Natural killer cell (primary cell): ENCODE results near the gene ATP8B3. TPM values are rescaled to one million over a fixed set of nuclear protein-coding genes. Genes with fewer than 3 reads are reported as not detected.

Experiments
- ATAC-seq, 3 donors: fragments of 150-1000 bp in 2 of 3; fragments of 200-7000 bp in 1 of 3; cut with Tn5 transposase; 1 replicate in 1 of 3; 2 replicates in 2 of 3; pipeline ENCODE4 v1.10.0; 2021; ENCODE audit warnings: mild to moderate bottlenecking in 2 of 3, moderate library complexity in 2 of 3
- DNase-seq, 2 donors: peaks; one replicate each; pipeline versions ENCODE4 v3.0.0 to v3.0.0-alpha.2; 2013 to 2021; ENCODE audit warnings: mixed read lengths in 1 of 2
- H3K27ac ChIP-seq: one replicate; pipeline ENCODE4 v1.5.1; 2013; ENCODE audit warnings: mild to moderate bottlenecking, low read length
- H3K27me3 ChIP-seq: one replicate; pipeline ENCODE4 v1.6.1; 2013; ENCODE audit warnings: low read length; ENCODE audit not compliant: control insufficient read depth, insufficient read depth
- H3K36me3 ChIP-seq: one replicate; pipeline ENCODE4 v1.6.1; 2013; ENCODE audit warnings: low read length; ENCODE audit not compliant: control insufficient read depth, insufficient read depth
- H3K4me1 ChIP-seq: one replicate; pipeline ENCODE4 v1.6.1; 2013; ENCODE audit warnings: low read length; ENCODE audit not compliant: control insufficient read depth, insufficient read depth
- H3K4me3 ChIP-seq: one replicate; pipeline ENCODE4 v1.5.1; 2013; ENCODE audit warnings: low read length
- H3K9me3 ChIP-seq: one replicate; pipeline ENCODE4 v1.6.1; 2013; ENCODE audit warnings: low read length; ENCODE audit not compliant: control insufficient read depth, insufficient read depth
- H3K27ac Mint-ChIP-seq, 2 donors: one replicate each; pipeline ENCODE4 v1.8.0; 2022; ENCODE audit warnings: mild to moderate bottlenecking in 2 of 2, mixed read lengths in 2 of 2, moderate library complexity in 1 of 2
- H3K27me3 Mint-ChIP-seq, 2 donors: one replicate each; pipeline ENCODE4 v1.8.0; 2022; ENCODE audit warnings: low read depth in 2 of 2, mixed read lengths in 2 of 2
- H3K36me3 Mint-ChIP-seq: one replicate; pipeline ENCODE4 v1.8.0; 2022; ENCODE audit warnings: mixed read lengths
- H3K4me1 Mint-ChIP-seq, 2 donors: one replicate each; pipeline ENCODE4 v1.8.0; 2022; ENCODE audit warnings: mixed read lengths in 2 of 2
- H3K4me3 Mint-ChIP-seq: one replicate; pipeline ENCODE4 v1.8.0; 2022; ENCODE audit warnings: mild to moderate bottlenecking, moderate library complexity, mixed read lengths
- H3K9me3 Mint-ChIP-seq, 2 donors: one replicate each; pipeline ENCODE4 v1.8.0; 2022; ENCODE audit warnings: mixed read lengths in 2 of 2
- WGBS: methylation state at CpG from one replicate; pipeline ENCODE4 v1.1.7; 2013; ENCODE audit warnings: missing lambda C conversion rate; ENCODE audit not compliant: insufficient coverage; 5-methylcytosine and 5-hydroxymethylcytosine counted together
- intact Hi-C: fragments of 100-400 bp; cut with micrococcal nuclease; formaldehyde crosslinking; loops from one replicate; pipeline ENCODE4 v1.14.2; 2022
- total RNA-seq, 4 donors: library from RNA; stranded (reverse); fragments of 120-200 nt in 1 of 4; gene quantifications; one replicate each; pipeline versions ENCODE4 v1.2.3 to v1.2.4, GENCODE V29; 2013 to 2022
- TF ChIP-seq, protein P1 (sequence below): fragments of 200-600 bp; IDR thresholded peaks from one replicate; pipeline ENCODE4 v1.8.0; 2022; ENCODE audit warnings: antibody characterized with exemption

ATP8B3 gene
- total RNA-seq, 3 donors from 2014 or later (not counting 1 experiment from before 2014, with no cell fraction given): 5.3 to 11.5 (median 11.2) TPM

DNA sequence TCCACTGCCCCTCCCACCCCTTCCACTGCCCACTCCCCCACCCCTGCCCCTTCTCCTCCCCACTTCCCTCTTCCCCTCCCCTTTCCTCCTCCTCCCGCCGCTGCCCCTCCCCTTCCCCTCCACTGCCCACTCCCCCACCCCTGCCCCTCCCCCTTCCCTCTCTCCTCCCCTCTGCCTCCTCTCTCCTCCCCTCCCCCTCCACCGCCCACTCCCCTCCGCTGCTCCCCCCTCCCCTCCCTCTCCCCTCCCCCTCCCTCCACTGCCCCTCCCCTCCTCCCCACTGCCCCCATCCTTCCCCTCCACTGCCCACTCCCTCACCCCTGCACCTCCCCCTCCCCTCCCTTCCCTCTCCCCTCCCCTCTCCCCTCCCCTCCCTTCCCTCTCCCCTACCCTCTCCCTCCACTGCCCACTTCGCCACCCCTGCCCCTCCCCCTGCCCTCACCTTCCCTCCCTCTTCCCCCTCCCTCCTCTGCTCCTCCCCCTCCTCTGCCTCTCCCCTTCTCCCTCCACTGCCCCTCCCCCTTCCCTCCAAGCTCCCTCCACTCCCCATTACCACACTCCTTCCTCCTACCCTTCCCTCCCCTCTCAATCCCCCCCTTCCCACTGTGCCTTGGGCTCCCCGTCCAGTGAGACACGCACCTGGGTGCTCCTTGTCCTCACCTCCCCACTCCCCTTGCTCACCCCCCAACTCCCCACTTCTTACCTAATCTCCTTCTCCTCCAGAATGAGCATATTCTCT lies 21.9 kb downstream of the ATP8B3 start:
- H3K36me3 Mint-ChIP-seq: no peaks in the 10 kb centered on the region
- H3K27me3 Mint-ChIP-seq: peaks cover 0 to 4% of the 10 kb centered on the region in 2 donors
- H3K4me1 Mint-ChIP-seq: peaks cover 0 to under 1% of the 10 kb centered on the region in 2 donors
- no peak overlapping the region for H3K27ac ChIP-seq
- ATAC-seq (no peak), DNase-seq (no peak)
- no peak overlapping the region for H3K27ac Mint-ChIP-seq
- H3K36me3 ChIP-seq: no peaks in the 10 kb centered on the region
- no peak overlapping the region for H3K4me3 ChIP-seq
- TF ChIP-seq, protein P1, sequence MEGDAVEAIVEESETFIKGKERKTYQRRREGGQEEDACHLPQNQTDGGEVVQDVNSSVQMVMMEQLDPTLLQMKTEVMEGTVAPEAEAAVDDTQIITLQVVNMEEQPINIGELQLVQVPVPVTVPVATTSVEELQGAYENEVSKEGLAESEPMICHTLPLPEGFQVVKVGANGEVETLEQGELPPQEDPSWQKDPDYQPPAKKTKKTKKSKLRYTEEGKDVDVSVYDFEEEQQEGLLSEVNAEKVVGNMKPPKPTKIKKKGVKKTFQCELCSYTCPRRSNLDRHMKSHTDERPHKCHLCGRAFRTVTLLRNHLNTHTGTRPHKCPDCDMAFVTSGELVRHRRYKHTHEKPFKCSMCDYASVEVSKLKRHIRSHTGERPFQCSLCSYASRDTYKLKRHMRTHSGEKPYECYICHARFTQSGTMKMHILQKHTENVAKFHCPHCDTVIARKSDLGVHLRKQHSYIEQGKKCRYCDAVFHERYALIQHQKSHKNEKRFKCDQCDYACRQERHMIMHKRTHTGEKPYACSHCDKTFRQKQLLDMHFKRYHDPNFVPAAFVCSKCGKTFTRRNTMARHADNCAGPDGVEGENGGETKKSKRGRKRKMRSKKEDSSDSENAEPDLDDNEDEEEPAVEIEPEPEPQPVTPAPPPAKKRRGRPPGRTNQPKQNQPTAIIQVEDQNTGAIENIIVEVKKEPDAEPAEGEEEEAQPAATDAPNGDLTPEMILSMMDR: no peak
- H3K4me1 ChIP-seq: no peaks in the 10 kb centered on the region
- 38% methylated on average over 2 of the region's 7 CpGs for WGBS
- peaks cover 3% of the 10 kb centered on the region for H3K27me3 ChIP-seq
- H3K9me3 Mint-ChIP-seq: no peaks in the 10 kb centered on the region
- H3K4me3 Mint-ChIP-seq: no peak overlapping the region
- no peaks in the 10 kb centered on the region for H3K9me3 ChIP-seq
- intact Hi-C loops: no loop called here

- Mint-ChIP-seq H3K4me1 (no peaks in the 10 kb centered on the region), H3K4me3 (no peak overlapping the region), H3K9me3 (no peaks in the 10 kb centered on the region), H3K36me3 (no peaks in the 10 kb centered on the region), H3K27ac (no peak overlapping the region), H3K27me3 (peaks cover 0 to 4% of the 10 kb centered on the region in 2 donors)
- H3K9me3 ChIP-seq: no peaks in the 10 kb centered on the region
- DNase-seq (no peak), ATAC-seq (no peak)
- no peaks in the 10 kb centered on the region for H3K36me3 ChIP-seq
- intact Hi-C loops: no loop called here
- H3K27ac ChIP-seq: no peak overlapping the region
- TF ChIP-seq, protein P1: no peak
- H3K27me3 ChIP-seq: peaks cover 3% of the 10 kb centered on the region
- 27% methylated on average over 59 of the region's 59 CpGs for WGBS
- no peak overlapping the region for H3K4me3 ChIP-seq
- no peaks in the 10 kb centered on the region for H3K4me1 ChIP-seq
These were observed 22.6 kb downstream of the ATP8B3 start for GRCh38 chr19:1789261-1790041.

GRCh38 chr19:1787116-1787515 lies 25.0 kb downstream of the ATP8B3 start:
- no peaks in the 10 kb centered on the region for H3K4me1 Mint-ChIP-seq
- no peak overlapping the region for H3K4me3 Mint-ChIP-seq
- TF ChIP-seq, protein P1: no peak
- H3K27ac Mint-ChIP-seq: no peak overlapping the region
- H3K9me3 Mint-ChIP-seq: no peaks in the 10 kb centered on the region
- no peak for DNase-seq
- H3K36me3 Mint-ChIP-seq: no peaks in the 10 kb centered on the region
- intact Hi-C loops: no loop called here
- 87% methylated on average over 8 of the region's 8 CpGs for WGBS
- Histone ChIP-seq H3K27me3 (peaks cover 7% of the 10 kb centered on the region), H3K27ac (no peak overlapping the region), H3K4me3 (no peak overlapping the region), H3K9me3 (peaks cover 2% of the 10 kb centered on the region), H3K36me3 (no peaks in the 10 kb centered on the region), H3K4me1 (no peaks in the 10 kb centered on the region)
- peaks cover 0 to 10% of the 10 kb centered on the region in 2 donors for H3K27me3 Mint-ChIP-seq
- no peak for ATAC-seq
